Cerebellar cortex (tissue), 1 donor: ENCODE data around the gene ZBED6.
"Not testable (repeated sequence)": the region's sequence is repeated elsewhere in the genome, so short reads cannot be mapped to it uniquely, and the experiment has no call there.

Experiments
- DNase-seq: peaks from one replicate; pipeline ENCODE4 v3.0.0-alpha.2; 2015; ENCODE audit warnings: low spot score

The ZBED6 gene, protein sequence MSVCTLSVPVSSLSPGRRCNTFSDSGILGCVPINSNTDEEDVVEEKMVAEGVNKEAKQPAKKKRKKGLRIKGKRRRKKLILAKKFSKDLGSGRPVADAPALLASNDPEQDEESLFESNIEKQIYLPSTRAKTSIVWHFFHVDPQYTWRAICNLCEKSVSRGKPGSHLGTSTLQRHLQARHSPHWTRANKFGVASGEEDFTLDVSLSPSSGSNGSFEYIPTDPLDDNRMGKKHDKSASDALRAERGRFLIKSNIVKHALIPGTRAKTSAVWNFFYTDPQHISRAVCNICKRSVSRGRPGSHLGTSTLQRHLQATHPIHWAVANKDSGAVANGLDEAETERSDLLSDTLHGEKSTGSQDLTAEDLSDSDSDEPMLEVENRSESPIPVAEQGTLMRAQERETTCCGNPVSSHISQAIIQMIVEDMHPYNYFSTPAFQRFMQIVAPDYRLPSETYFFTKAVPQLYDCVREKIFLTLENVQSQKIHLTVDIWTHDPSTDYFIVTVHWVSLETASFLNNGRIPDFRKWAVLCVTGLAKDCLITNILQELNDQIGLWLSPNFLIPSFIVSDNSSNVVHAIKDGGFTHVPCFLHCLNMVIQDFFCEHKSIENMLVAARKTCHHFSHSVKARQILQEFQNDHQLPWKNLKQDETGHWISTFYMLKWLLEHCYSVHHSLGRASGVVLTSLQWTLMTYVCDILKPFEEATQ (N-terminal part only)

DNA sequence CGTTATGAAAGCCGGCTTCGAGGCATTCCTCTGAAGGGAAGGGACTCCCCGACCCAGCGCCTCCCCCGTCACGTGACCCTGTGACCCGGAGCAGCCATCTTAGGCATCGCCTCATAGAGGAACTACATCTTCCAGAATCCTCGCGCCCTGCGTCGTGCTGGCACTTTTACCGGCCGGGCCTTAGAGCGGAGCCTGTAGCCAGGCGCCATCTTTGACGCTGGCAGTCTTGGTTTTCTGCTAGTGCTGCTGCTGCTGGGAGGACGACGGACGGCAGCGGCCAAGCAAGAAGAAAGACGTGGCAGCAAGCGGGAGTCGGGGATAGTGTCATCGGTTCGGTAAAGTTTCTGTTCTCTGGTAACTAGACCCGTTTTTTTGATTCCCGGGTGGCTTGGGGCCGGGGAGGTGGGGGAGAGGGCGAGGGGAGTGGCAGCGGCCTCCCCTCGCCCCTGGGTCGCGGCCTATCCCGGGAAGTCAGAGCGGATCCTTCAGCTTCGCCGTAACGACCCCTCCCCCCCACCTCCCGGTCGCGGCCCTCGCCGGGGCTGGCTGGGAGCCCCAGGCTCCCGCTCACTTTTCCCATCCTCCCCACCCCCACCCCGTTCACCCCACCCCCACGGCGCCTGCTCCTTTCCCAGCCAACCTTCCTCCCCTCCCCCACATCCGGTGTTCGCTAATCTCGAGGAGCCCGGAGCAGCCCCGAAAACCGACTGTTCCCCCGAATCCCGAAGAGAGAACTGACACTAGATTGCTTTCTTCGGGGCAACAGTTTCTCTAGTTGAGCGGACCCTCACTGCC, at the start of gene ZBED6, which contains the start of gene ZC3H11A:
TSS of gene ZBED6 (plus strand) at position 183 of the 795 bp plus-strand sequence. CDS start 1,900 bp downstream, outside the sequence.
TSS of gene ZC3H11A (plus strand) at position 183 of the 795 bp plus-strand sequence. CDS start 21,448 bp downstream, outside the sequence.
- peak; percentile 99 for DNase-seq

DNA sequence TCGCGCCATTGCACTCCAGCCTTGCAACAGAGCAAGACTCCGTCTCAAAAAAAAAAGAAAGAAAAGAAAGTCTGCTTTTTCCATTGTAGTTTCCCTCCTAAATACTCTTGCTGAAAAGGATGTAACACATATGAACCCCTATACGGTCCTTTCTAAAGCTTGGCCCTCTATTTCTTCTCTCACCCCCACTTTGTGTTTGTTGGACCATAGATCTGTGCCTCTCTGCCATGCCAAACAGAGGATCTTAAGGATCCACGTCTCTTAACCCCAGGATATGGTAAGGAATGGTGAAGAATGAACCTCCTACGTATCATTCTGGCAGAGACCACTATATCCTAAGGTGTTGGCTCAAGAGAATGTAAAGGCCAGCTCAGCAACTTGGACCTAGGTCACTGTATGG, 49.1 kb upstream of the ZBED6 start:
- no peak for DNase-seq

GRCh38 chr1:203751051-203751450, 44.4 kb upstream of the ZBED6 start:
- DNase-seq: no peak

GRCh38 chr1:203751618-203752361, 43.6 kb upstream of the ZBED6 start:
- not testable (repeated sequence) for DNase-seq

GRCh38 chr1:203754455-203754864, 41.0 kb upstream of the ZBED6 start:
- no peak for DNase-seq

DNA sequence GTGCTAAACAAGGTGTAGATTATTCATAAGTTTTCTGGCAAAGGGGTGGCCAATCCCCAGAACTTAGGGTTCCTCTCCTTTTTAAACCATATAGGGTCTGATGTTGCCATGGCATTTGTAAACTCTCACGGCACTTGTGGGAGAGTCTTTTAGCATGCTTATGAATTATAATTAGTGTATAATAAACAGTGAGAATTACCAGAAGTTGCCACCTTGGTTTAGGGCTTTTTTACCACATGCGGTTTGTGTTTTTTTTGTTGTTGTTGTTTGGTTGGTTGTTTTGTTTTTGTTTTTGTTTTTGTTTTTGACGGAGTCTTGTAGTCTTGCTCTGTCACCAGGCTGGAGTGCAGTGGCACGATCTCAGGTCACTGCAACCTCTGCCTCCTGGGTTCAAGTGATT, 39.4 kb upstream of the ZBED6 start:
- DNase-seq: no peak

GRCh38 chr1:203758749-203759148, 36.7 kb upstream of the ZBED6 start:
- not testable (repeated sequence) for DNase-seq

DNA sequence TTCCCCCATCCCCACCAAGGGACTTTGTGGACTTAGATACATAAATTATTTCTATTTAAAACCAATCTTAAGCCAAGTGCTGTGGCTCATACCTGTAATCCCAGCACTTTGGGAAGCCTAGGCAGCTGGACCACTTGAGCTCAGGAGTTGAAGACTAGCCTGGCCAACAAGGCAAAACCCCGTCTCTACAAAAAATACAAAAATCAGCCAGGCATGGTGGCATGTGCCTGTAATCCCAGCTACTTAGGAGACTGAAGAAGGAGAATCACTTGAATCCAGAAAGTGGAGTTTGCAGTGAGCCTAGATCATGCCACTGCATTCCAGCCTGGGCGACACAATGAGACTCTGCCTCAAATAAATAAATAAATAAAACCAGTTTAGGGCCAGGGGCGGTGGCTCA, 34.9 kb upstream of the ZBED6 start:
- no peak for DNase-seq

- not testable (repeated sequence) for DNase-seq
Observed at GRCh38 chr1:203761958-203762357, 33.5 kb upstream of the ZBED6 start.

GRCh38 chr1:203763505-203763904, 31.9 kb upstream of the ZBED6 start:
- no peak for DNase-seq

DNA sequence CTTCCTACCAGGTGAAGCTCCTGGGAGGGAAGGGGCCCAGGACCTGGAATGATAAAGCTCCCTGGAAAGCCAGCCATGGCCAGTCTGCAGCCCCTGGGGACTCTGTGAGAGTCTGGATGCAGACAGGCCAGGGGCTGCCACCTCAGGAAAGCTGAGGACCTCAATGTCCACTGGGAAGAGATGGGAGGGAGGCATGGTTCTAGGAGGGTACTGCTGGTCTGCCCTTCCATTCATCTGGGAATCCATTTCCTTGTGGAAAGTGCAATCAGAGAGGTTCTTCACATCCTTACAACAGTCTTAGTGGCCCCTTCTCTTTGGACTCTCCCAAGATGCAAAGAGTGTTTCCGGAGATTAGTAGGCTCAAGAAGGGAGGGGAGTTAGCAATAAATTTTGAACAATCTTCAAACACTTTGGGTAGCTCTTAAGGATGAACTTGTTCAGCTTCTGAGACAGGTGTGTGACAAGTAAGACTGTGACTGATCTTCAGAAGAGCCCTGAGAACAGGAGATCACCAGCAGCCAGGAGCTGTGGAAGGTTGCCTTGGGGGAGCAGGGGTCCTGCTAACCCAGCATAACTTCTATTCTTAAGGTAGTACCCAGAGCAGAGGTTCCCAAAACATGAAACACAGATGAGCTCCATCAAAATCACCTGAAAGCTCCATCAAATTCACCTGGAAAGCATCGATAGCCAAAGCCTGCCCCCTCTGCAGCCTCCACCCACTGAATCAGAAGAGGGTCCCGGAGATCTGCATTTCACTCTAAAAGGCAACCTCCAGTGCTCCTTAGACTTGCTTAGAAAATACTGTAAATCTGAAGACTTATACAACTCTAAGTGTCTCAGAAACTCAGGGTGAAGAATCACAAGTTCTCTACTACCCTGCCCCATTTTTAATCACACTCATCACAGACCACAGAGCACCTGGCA, 31.1 kb upstream of the ZBED6 start:
- no peak for DNase-seq

DNA sequence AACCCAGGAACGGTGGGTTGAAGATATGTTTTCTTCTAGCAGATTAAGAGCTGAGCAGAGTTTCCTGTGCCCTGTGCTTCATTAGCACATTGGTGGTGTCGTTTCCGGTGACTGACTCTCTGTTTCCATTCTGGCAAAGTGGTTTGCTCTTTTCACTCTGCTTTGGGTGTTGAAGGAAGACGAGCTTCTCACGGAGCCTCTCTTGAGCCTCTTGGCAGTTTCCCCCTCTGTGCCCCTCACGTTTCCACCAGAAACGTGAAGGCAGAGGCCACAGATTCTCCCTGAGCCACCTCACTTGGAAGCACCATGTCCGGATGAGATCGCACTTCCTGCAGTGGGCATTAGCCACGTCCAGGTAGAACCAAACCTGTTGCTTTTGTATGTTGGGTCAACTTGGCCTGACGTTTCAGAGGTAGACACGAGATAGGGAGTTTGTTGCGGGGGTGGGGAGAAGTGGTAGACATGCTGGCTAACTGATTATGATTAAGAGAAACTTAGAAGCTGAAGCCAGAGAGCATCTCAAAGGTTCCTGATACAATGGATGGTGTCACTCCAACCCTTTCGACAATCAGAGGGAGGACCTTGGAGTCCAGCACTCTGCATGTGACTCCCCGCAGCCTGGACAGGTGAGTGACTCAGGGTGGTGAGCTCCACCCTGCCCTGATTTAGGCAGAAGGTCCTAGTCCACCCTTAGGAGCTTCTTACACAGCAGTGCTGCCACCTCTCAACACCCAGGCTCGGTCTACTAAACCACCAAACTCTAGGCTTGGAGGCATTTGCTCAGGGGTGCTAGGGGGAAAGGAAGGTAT, 30.2 kb upstream of the ZBED6 start, which contains the start of gene LAX1:
TSS of gene LAX1 (plus strand) at position 155 of the 809 bp plus-strand sequence. CDS start at position 538, 383 bp downstream.
- no peak for DNase-seq

DNA sequence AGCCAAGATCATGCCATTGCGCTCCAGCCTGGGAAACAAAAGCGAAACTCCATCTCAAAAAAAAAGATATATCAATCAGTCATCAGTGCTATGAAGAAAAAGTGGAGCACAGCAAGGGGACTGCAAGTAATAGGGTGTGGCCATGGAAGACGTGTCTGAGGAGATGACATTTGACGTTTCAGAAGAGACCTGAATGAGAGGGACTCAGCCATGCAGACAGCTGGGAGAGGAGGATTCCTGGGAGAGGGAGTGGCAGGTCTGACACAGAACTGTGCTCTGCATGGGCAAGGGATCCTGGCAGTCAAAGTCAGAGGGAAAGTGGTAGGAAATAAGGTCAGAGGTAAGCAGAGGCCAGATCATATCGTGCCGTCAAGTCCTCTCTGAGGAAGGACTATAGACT, 27.2 kb upstream of the ZBED6 start:
- DNase-seq: no peak

- DNase-seq: peak; percentile 95
Observed at GRCh38 chr1:203769505-203770343, 25.7 kb upstream of the ZBED6 start.

GRCh38 chr1:203771901-203772301, 23.5 kb upstream of the ZBED6 start:
- DNase-seq: peak; percentile 51

- no peak for DNase-seq
Observed at GRCh38 chr1:203772836-203773235, 22.6 kb upstream of the ZBED6 start.

DNA sequence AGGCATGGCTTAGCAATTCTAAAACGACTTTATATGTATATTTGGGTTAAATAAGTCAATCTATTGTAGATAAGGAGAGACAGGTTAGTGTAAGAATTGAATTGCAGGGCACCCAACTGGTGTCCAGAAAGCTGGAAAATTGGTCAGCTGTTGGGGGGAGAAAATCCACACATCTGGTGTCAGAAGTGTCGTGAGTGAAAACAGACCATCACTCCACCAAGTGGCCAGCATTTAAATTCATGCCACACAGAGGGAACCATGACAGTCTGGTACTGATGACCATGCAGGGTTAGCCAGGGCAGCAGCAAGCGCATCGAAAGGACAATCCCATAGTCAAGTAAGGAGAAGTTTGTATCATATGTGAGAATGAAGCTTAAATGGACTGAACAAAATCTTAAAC, 18.8 kb upstream of the ZBED6 start:
- DNase-seq: no peak

DNA sequence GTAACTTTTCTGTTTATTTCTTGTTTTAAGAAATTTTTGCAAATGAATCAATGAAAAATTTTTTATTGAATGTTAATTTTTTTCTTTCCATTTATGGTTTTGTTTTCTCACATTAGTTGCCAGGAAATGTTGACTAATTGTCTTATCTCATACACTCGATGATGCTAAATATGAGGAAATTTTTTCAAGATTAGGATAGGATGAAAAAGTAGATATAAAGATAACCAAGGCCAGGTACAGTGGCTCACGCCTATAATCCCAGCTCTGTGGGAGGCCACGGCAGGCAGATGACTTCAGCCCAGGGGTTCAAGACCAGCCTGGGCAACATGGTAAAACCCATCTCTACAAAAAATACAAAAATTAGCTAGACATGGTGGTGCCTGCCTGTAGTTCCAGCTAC, 17.8 kb upstream of the ZBED6 start:
- DNase-seq: no peak

- DNase-seq: no peak
Observed at GRCh38 chr1:203778146-203778545, 17.3 kb upstream of the ZBED6 start.
